ENCODE data around the gene XYLT2.

DNA sequence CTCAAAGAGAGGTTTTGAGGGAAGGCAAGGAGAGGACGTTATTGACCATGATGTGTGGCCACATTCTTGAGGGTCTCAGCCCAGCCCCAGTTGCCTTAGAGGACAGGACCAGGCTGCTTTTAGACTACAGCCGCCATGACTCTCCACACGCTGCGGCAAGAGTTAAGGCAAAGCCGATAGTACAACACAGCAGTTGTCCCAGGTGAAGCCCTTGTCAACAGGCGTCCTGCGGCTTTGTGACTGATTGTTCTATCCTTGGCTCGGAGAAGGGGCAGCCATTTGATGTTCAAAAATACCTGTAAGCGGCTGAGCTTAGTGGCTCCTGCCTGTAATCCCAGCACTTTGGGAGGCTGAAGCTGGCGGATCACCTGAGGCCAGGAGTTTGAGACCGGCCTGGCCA, 42.9 kb upstream of the XYLT2 start:
- TF ChIP-seq OVOL2 (CRISPR knock-in tag; IDR thresholded peaks at IDR 0.05; ENCODE audit: borderline replicate concordance) (no peak), CTCF (IDR thresholded peaks at IDR 0.05) (no peak), NR1H2 (CRISPR knock-in tag; IDR thresholded peaks at IDR 0.05) (no peak), NR2C2 (CRISPR knock-in tag; IDR thresholded peaks at IDR 0.05) (no peak), SP1 (CRISPR knock-in tag; conservative IDR thresholded peaks at IDR 0.05) (no peak), ZNF416 (CRISPR knock-in tag; IDR thresholded peaks at IDR 0.05) (no peak), NFYB (CRISPR knock-in tag; conservative IDR thresholded peaks at IDR 0.05; ENCODE audit: low read depth) (no peak), ETV6 (CRISPR knock-in tag; IDR thresholded peaks at IDR 0.05) (no peak), TCF7 (CRISPR knock-in tag; IDR thresholded peaks at IDR 0.05; ENCODE audit: low read depth) (no peak), IRF2 (CRISPR knock-in tag; IDR thresholded peaks at IDR 0.05; ENCODE audit: borderline replicate concordance, low read depth) (no peak), TEAD4 (CRISPR knock-in tag; IDR thresholded peaks at IDR 0.05) (no peak)
